ENCODE data around the gene MXRA7.
A peak's percentile ranks its signal among the peaks of the same experiment; 100 is the strongest.

MXRA7 gene

DNA sequence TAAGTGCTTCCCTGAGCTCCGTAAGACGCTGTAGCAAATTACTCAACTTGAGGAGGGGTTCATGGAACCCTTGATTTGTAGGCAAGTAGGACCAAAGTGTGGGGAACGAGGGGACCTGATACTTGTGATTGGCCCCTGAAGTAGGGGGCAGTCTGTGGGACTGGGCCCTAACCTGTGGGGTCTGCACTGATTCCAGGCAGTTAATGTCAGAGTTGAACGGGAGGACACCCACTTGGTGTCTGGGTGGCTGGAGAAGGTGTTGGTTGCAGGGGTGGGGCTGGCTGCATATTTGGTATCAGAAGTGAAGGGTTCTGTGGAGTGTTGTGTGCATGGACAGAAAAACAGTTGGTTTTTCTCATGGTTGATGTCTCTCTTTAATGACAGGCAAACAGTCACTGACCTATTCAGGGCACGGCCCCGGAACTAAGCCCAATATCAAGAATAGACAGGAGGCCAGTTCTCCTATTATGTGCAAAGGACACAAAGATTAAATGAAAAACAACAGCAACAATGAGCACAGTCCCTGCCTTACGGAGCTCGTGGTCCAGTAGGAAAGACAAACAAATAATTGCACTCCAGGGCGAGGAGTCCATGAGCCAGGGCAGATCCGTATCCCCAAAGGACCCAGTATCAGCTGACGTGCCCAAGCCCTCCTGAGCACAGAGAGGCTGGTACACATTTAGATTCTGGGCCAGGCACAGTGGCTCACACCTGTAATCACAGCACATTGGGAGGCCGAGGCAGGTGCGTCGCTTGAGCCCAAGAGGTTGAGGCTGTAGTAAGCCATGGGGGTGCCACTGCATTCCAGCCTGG lies 19.2 kb downstream of the MXRA7 start:
- DNase-seq = no peak

DNA sequence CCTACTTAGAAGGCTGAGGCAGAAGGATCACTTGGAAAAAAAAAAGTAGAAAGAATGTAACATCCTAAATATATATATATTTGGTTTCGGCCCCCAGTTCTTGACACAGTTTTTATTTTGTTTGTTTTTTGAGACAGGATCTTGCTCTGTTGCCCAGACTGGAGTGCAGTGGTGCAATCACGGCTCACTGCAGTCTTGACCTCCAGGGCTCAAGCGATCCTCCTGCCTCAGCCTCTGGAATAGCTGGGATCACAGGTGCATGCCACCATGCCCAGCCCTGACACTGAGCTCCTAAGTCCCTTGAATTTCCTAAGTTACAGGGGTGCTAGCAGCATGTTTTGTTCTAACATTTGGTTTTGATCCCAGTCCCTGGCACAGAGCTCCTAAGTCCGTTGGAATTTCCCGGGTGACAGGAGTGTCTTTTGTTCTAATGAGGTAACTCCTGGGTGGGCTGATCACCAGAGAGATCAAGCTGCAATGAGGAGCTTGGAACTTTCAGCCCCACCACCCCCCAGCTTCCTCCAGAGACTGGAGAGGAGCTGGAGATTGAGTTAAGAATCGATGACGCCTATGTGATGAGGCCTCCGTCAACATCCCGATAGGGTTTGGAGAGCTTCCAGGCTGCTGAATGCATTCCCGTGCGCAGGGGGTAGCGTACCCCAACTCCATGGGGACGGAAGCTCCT lies 20.0 kb downstream of the MXRA7 start:
- DNase-seq = no peak

DNA sequence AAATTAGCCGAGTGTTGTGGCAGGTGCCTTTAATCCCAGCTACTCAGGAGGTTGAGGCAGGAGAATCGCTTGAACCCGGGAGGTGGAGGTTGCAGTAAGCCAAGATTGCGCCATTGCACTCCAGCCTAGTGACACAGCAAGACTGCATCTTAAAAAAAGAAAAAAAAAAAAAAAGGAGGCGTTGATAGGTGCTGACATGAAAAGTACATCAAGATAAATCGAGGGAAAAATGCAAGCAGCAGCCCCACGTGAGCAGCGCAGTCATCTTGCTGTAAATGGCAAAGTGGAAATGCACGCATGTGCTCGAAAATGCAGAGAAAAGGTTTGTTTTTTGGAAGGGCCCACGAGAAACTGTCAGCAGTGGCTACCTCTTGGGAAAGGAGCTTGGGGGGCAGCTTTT lies 20.9 kb downstream of the MXRA7 start:
- no peak for DNase-seq

DNA sequence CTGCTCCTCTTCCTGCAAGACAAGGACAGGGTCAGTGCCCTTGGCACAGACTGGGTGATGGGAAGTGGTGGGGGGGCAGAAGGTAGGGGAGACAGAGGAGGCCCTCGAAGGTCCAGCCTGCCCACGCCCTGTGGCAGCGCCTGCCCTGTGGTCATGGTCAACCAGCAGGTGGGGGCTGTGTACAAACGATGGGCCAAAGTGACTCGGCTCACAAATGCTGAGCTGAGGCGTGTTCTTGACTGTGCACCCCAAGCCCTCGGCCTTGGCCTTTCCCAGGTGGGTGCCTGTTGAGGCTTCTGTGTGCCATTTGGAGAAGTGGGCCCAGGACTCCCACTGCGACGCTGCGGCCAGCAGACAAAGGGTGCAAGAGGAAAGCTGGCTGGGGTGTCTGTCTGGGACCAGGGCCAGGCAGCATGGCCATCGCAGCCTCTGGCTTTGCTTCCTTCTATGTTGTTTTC lies 22.6 kb downstream of the MXRA7 start:
- DNase-seq = no peak

DNA sequence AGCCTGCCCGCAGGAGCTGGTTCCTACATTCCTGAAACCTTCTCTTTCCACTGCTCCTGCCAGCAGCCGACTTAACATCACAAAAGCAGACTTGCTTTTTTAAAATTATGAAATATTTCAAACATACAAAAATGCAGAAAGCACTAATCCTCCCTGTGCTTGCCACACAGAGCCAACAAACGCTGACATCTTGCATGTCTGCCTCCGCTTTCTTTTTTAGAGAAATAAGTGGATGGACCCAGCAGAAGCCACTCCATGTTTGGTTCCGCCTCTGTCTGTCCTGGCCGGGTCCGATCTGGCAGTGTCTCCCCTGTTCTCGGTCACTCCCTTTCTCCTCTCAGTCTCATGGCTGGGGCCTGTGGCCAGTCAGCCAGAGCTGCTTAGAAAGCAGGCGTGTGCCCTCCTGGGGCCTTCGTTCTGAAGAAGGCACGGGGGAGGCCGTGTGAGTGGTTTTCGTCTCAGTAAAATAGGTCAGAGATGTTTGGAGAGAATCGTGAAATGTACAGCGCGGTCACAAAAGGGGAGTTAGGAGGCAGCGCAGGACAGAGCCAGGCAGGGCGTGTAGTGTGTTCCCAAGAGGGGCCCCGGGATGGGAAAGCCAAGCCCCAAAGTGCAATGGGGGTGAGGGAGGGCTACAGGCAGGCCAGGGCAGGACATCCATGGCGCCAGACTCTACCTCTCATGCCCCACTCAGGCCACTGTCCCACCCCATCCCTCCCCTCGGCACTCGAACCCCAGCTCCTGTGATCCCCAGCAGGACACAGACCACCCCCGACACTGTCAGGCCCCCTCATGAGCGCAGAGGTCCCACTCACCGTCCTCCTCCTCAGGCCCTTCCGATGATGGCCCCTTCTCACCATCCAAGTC lies 23.2 kb downstream of the MXRA7 start:
- no peak for DNase-seq

DNA sequence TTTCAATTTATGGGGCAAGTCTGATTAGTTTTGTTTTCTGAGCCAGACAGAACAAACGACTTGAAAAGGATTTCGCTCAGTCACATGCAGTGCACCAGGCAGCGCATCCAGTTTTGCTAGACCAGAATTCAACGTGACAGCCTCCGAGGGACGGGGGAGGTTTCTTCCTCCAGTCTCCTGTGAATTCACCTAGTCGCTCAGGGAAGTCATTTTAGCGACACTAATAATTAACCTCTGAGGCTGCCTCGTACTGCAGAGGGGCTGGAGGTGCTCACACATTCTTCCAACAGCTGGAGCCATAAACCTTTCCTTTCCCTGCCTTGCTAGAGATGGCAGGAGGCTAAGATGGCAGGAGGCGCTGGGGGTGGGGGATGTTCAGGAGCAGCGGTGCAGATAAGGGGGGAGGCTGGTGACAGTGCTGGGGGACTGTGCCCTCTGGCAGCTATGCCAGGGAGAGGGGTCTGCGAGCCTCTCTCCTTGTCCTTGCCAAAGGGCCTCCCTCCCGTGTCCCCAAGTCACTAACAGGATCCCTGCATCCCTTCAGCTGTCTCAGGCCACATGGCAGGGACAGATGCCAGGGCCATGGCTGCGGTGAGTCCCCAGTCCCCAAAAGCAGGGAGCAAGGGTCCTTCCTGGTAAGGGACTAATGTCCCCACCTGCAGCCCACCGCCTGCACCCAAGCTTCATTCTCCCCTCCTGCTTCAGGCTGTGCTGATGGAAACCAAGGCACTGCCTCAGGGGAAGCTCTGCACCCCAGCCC lies 24.0 kb downstream of the MXRA7 start:
- no peak for DNase-seq

DNA sequence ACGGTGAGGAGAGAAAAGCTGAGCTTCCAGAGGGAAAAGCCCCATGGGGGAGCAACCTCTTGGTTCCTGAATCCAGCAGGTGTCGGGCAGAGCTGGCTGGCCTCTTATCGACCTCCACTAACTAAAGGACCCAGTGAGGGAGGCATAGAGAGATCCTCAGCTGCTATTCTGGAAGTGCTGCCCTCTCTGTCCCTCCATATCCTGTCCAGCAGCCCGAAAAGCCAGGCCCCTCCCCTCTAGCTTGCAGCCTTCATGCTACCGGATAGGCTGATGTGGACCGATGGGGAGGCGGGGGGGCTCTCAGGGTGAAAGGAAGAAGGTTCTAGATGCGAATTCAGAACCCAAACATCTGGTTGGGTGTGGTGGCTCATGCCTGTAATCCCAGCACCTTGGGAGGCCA lies 24.9 kb downstream of the MXRA7 start:
- DNase-seq = no peak

DNA sequence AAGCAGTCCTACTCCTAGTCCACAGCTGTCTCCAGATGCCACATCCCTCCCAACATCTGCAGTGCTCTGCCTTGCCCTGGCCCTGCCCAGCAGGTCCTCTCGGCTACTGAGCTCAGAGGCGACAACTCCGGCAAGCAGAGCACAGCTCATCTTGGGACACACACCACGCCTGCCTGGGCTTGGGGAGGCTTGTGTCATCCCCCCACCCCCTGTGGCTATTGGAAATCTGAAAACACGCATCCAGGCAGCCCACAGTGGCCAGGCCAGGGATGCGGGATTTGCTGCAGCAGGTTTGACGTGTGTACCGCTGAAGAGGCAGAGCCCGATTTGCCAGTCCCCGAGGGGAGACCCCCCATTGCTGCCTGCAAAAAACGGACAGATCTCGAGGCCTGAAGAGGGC lies 25.4 kb downstream of the MXRA7 start:
- no peak for DNase-seq

DNA sequence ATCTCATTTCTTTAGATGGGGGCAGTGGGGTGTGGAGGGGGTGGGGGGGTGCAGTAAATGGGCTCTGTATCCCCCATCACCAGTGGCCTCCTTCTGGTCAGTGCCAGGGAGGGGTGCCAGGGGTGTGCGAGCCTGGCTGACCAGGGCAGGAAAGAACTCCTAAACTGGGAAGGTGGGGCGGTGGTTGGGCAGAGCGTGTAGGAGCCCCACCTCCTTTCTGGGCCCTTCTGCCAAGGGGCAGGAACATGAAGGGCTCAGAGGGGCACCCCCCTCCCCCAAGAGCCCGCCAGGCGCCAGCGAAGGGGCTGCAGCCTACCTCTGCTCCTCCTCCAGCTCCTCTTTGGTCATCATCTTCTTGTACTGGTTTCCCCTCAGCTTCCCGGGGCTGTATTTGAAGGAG lies 26.0 kb downstream of the MXRA7 start:
- DNase-seq = no peak

DNA sequence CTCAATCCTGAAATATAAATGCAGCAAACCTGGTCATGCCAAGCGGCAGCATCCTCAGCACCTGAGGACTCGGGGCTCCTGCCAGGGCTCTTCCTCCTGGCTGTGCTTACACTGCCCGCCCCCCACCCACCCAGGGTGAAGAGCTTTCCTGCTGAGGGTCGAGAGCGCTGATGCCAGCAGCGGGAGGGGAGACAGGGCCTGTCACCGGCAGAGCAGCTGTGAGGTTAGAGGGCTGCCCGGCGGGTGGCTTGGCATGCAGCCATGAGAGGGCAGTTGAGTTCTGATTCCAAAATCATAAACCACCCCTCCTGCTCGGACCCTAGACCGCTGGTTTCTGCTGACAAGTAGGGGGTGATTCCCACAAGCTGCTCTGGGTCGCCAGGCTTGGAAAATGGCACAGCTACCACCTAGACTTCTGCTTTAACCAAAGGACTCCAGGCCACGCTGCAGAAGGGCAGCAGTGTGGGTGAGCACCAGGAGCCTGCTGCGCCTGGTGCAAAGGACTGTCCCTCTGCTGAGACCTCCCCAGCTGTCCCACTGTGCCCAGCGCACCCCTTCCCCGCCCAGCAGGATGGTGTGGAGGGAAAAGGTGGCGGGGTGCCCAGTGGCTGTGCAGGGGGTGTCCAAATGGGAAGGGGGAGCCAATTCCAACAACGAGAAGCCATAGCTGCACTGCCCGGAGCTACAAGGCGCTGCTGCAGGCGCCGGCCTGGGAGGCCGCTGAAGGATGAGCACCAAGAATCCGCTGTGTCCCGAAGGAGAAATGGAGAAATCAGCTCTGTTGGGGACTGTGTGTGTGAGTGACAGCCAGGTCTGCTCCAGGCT lies 26.6 kb downstream of the MXRA7 start:
- peak; percentile 26 for DNase-seq

DNA sequence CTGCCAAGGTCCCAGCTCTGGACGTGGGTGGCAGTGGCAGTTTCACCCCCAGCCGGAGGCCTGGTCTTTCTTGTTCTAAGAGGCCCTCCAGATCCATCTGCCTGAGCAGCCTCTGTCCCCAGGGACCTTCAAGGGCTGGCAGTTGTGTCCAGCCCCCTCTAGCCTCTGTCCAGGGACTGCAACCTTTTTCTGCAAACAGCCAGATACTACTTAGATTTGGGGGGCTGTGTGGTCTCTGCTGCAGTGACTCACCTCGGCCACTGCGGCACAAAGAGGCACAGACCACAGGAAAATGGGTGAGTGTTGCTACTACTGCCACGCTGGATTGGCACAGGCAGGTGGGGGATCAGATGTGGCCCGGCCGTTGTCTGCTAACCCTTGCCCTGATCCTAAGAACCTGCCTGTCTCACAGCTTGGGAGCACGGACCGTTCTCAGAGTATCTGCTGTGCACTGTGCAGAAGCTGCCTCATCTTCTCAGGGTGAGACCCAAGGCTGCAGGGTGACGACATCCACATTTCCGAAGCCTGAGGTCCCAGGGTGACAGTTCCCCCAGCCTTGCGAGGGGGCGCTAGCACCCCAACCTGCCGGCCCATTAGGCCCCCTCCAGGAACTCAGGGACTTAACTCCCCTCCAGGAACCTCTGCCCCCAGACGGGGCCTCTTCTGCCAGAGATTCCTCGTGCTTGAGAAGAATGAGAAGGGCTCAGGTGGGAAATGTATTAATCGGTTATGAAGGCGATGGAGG lies 27.6 kb downstream of the MXRA7 start:
- DNase-seq = no peak

DNA sequence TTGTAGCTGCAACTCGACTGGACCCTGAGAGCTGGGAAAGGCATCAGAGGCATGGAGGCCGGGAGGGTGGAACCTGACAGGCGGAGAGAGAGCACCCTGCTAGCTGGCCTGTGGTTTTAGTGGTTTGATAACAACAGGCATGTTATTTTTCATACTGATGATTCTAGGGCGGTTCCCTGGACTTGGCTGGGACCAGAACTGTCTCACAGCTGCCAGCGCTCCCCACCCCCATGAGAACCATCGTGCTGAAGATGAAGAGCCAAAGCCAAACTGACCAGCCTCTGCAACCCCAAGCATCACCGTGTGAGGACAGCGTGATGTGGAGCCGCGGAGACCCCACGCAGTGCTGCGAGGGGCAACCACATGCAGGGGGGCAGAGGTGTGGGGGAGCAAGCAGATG lies 28.5 kb downstream of the MXRA7 start:
- DNase-seq = no peak

DNA sequence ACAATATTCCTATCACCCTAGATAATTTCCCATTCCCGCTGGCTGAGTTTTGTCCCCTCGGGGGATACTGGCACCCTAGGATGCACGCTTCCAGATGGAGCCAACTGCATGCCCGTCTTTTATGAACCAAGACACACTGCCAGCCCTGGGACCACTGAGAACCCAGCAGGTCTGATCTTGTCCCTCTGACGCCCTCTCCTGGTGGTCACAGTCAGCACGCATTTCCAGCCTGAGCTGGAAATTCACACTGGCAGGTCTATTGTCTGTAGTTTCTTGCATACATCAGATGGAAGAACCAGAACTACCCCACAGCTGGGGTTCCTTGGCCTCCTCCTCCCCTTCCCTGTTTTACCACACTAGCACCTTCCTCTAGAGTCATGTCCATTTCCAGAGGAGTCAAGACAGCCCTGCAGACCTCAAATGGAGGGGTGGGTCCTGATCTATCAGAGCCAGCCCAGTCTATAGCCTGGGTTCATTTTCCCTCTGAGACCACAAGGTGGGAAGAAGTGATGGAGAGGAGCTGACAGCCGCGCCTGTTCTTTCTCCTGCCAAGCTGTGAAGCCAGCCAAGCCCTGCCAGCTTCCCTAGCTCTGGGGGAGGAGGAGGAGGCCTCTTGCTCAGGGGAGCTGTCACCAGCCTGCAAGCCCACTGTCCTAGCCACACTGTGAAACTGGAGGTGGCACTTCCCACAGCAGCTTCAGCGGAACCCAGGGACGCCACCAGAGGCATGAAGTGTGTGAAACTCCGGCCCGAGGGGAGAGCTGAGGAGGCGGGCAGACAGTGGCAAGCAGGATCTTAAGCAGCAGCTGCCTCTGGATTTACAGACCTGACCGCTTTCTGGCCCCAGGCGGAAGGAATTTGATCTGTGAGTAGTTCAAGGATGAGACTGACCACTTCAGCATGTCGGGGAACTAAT lies 29.3 kb downstream of the MXRA7 start:
- DNase-seq = peak; percentile 61

DNA sequence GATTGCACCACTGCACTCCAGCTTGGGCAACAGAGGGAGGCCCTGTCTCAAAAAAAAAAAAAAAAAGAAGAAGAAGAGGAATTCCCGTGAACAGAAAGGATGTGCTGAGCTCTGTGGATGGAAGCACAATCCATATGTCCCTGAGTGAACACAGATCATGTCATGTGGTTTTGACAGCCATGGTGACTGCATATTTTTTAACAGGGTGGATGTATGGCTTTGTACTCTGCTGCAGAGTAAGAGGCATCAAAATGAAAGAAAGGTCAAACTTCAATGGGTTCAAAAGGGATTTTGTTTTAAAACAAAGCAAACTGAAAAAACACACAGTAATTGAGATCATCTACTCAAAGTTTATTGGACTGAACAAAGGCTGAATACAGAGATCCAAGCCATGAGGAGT lies 31.5 kb downstream of the MXRA7 start:
- DNase-seq = no peak

DNA sequence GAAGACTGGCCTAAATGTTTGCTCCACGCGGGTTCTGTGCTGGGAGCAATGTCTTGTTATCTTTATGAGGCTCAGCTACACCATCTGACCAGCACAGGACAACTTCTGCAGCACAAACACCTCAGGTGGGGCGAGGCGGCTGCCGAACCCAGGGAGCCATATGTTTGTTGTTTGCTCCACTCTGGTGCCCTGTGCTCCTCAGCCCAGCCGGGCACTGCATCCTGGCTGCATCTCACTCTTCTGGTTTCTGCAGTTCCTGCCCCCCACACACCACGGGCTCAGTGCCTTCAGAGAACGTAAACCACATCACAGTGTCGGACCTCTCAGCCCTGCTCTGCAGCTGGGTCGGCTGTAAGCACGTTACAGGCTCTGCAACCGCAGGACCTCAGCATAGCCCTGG lies 32.4 kb downstream of the MXRA7 start:
- DNase-seq = no peak

DNA sequence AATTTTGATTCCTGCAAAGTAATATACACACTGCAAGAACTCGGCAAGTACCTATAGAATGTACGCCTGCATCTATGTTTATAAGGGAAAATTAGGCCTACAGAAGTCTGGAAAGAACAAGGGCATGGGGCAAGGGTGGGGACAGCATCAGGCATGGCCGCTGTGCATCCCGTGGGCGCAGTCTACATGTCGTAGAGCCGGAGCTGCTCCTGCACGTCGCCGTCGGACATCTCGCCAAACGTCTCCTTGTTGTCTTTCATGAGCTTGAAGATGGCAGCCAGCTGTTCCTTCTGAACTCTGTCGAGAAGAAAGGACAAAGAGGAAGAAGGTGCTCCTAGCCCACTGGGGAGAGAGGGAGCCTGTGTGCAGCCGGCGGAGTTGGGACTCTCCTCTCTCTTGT lies 33.4 kb downstream of the MXRA7 start:
- no peak for DNase-seq

DNA sequence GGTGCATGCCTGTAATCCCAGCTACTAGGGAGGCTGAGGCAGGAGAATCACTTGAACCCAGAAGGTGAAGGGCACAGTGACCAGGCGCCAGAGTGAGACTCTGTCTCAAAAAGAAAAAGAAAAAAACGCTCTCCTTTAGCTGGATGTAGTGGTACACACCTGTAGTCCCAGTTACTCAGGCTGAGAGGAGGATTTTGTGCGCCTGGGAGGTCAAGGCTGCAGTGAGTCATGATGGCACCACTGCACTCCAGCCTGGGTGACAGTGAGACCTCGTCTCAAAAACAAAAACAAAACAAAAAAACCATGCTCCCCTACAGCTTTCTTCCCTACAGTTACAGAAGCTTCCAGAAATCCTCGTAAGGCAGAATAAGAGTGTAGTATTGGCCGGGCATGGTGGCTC lies 34.1 kb downstream of the MXRA7 start:
- no peak for DNase-seq

DNA sequence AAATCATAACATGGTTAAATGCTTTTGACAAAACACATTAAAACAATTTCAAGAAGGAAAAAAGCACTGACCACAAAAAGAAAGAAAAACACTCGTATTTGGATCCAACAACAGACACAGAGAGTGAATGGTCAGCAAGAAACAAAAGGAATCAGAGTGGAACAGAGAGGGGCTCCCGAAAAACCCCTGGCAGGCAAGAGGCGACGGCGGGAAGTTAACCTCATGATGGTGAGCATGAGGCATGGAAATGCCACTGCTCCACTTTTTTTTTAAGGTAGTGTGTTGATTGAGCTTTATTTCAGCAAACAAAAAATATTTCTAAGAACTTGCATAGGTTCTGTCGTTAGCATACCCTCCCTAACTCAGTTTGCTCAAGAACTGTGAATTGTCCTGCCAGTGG lies 35.1 kb downstream of the MXRA7 start:
- DNase-seq = no peak

DNA sequence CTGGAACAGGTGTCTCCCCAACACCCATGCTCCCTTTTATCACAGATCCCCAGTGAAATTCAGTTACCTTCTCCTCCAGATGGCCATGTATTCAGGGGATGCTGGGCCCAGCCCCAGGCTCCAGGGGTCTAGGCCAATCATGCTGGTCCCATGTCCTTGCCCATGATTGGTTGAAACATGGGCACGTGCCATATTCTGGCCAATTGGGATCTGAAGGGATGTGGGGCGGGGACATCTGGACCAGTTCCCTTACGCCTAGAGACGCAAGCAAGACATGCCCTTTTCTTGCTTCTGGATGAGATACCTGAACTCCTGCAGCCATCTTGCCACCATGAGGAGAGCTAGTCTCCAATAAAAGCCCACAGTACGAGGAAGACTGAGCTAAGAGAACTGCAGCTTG lies 36.2 kb downstream of the MXRA7 start:
- DNase-seq = no peak

DNA sequence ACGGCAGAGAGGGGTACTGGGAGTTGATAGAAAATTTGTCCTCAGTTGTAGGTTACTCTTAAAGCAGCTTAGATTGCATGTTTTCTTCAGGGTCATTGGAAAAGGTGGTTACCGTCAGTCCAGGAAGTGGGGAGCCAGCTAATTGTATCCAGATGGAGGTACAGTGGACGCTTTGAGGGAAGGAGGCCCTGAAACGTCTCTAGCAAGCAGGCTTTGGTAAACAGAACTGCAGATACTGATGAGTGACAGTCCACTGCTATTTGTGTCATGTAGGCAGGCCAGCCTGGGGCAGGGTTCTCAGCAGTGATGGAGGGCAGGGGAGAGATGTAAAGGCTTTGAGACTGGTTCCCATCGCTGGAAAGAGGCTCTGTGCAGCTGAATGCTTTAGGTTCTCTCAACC lies 37.0 kb downstream of the MXRA7 start:
- DNase-seq = no peak

Measured in COR-L47 (cell line).